Activated CD4-positive, alpha-beta T cell treated with anti-CD3 and anti-CD28 coated beads, Interleukin-2, amount 50 U/mL, for 48 hours (primary cell): ENCODE results near the gene SPSB1.
"Not testable (repeated sequence)": the region's sequence is repeated elsewhere in the genome, so short reads cannot be mapped to it uniquely, and the experiment has no call there.

Experiments
- DNase-seq, 2 experiments: peaks; one replicate each; pipeline ENCODE4 v3.0.0-alpha.2; 2020

The SPSB1 gene

GRCh38 chr1:9280015-9280860 lies 12.5 kb upstream of the SPSB1 start:
- peak; percentile 71 to 79 for DNase-seq

- DNase-seq, result no peak
These were observed 11.4 kb upstream of the SPSB1 start for GRCh38 chr1:9281071-9281827.

GRCh38 chr1:9281908-9282695 lies 10.6 kb upstream of the SPSB1 start:
- DNase-seq, result no peak

GRCh38 chr1:9282696-9282955 lies 10.1 kb upstream of the SPSB1 start:
- no peak for DNase-seq

- DNase-seq, result no peak
These were observed 8.6 kb upstream of the SPSB1 start for GRCh38 chr1:9284061-9284460.

- DNase-seq, result no peak
These were observed 6.1 kb upstream of the SPSB1 start for GRCh38 chr1:9286556-9286955.

GRCh38 chr1:9289090-9289534 lies 3.6 kb upstream of the SPSB1 start:
- DNase-seq, result peak; percentile 92 to 93

- peak in 1 of 2 experiments; percentile 29 for DNase-seq
These were observed 2.8 kb upstream of the SPSB1 start for GRCh38 chr1:9289711-9290485.

GRCh38 chr1:9291914-9292360 lies 757 bp upstream of the SPSB1 start:
- DNase-seq, result no peak

GRCh38 chr1:9293241-9293532 lies 493 bp downstream of the SPSB1 start:
- DNase-seq, result no peak

GRCh38 chr1:9293533-9294404 lies 1.1 kb downstream of the SPSB1 start:
- DNase-seq, result peak; percentile 44 to 51

- DNase-seq, result peak in 1 of 2 experiments; percentile 46
These were observed 1.7 kb downstream of the SPSB1 start for GRCh38 chr1:9294405-9294773.

GRCh38 chr1:9294910-9295636 lies 2.4 kb downstream of the SPSB1 start:
- peak in 1 of 2 experiments; percentile 31 for DNase-seq

GRCh38 chr1:9295884-9296283 lies 3.2 kb downstream of the SPSB1 start:
- no peak for DNase-seq

- DNase-seq, result no peak
These were observed 4.2 kb downstream of the SPSB1 start for GRCh38 chr1:9296850-9297249.

GRCh38 chr1:9297831-9298230 lies 5.1 kb downstream of the SPSB1 start:
- no peak for DNase-seq

GRCh38 chr1:9298282-9298681 lies 5.6 kb downstream of the SPSB1 start:
- no peak for DNase-seq

- DNase-seq, result not testable (repeated sequence)
These were observed 7.2 kb downstream of the SPSB1 start for GRCh38 chr1:9299571-9300541.

GRCh38 chr1:9300573-9300972 lies 7.9 kb downstream of the SPSB1 start:
- DNase-seq, result no peak
